ENCODE measurements around the gene NGFR.

The NGFR gene

GRCh38 chr17:49545806-49546545, 50.9 kb downstream of the NGFR start:
- TF ChIP-seq CTCF (IDR thresholded peaks at IDR 0.05): no peak
- no peak overlapping the region for H3K4me3 ChIP-seq
- no peak overlapping the region for H3K27ac ChIP-seq
- DNase-seq (ENCODE audit: low spot score): no peak

- DNase-seq (ENCODE audit: low spot score): no peak
- Histone ChIP-seq H3K27ac (no peak overlapping the region), H3K4me3 (no peak overlapping the region)
- TF ChIP-seq CTCF (IDR thresholded peaks at IDR 0.05): no peak
These were observed 51.7 kb downstream of the NGFR start for GRCh38 chr17:49546546-49547535.

GRCh38 chr17:49547566-49547965, 52.5 kb downstream of the NGFR start:
- Histone ChIP-seq H3K27ac (no peak overlapping the region), H3K4me3 (no peak overlapping the region)
- no peak for DNase-seq (ENCODE audit: low spot score)
- TF ChIP-seq CTCF (IDR thresholded peaks at IDR 0.05): no peak

GRCh38 chr17:49548051-49548505, 53.0 kb downstream of the NGFR start:
- DNase-seq (ENCODE audit: low spot score): no peak
- no peak overlapping the region for H3K27ac ChIP-seq
- TF ChIP-seq CTCF (IDR thresholded peaks at IDR 0.05): no peak
- no peak overlapping the region for H3K4me3 ChIP-seq

- no peak overlapping the region for H3K27ac ChIP-seq
- no peak overlapping the region for H3K4me3 ChIP-seq
- DNase-seq (ENCODE audit: low spot score): no peak
- peak; percentile 14 for TF ChIP-seq CTCF (IDR thresholded peaks at IDR 0.05)
These were observed 53.6 kb downstream of the NGFR start for GRCh38 chr17:49548506-49549310.

GRCh38 chr17:49549311-49549605, 54.2 kb downstream of the NGFR start:
- no peak for DNase-seq (ENCODE audit: low spot score)
- TF ChIP-seq CTCF (IDR thresholded peaks at IDR 0.05): no peak
- no peak overlapping the region for H3K4me3 ChIP-seq
- H3K27ac ChIP-seq: no peak overlapping the region
